ENCODE measurements around the gene TXN2. TPM values are rescaled to one million over a fixed set of nuclear protein-coding genes. Genes with fewer than 3 reads are reported as not detected.
"Not testable (repeated sequence)": the region's sequence is repeated elsewhere in the genome, so short reads cannot be mapped to it uniquely, and the experiment has no call there.

TXN2 gene
- total RNA-seq (2014; rRNA removed; shearing (Covaris generic); ENCODE audit: low replicate concordance), result 64.6 and 123 TPM in 2 replicates

GRCh38 chr22:36481393-36482168 lies at the start of gene TXN2:
Gene TXN2 (minus strand): TSS chr22:36481640. CDS start chr22:36480837, 803 bp downstream.
- Histone ChIP-seq H3K4me3 (peak within 1 kb of the TSS; percentile 85), H3K27me3 (no peaks in the 10 kb centered on the region), H3K36me3 (peaks cover 36% of the 10 kb centered on the region), H3K9me3 (no peaks in the 10 kb centered on the region)
- DNase-seq, result peak; percentile 96

GRCh38 chr22:36528795-36529751 lies 47.6 kb upstream of the TXN2 start, which contains the start of gene EIF3D:
Gene EIF3D (minus strand): TSS chr22:36529166. CDS start chr22:36526121, 3,045 bp downstream.
- Histone ChIP-seq H3K9me3 (no peaks in the 10 kb centered on the region), H3K36me3 (peaks cover 41% of the 10 kb centered on the region), H3K27me3 (no peaks in the 10 kb centered on the region), H3K4me3 (peak within 1 kb of the TSS; percentile 67)
- peak; percentile 99 for DNase-seq

- no peak for DNase-seq
- Histone ChIP-seq H3K36me3 (peaks cover 48% of the 10 kb centered on the region), H3K4me3 (peak overlapping the region; percentile 67), H3K27me3 (no peaks in the 10 kb centered on the region), H3K9me3 (no peaks in the 10 kb centered on the region)
These were observed 46.9 kb upstream of the TXN2 start for GRCh38 chr22:36528341-36528740.

- H3K9me3 ChIP-seq, result no peaks in the 10 kb centered on the region
- H3K36me3 ChIP-seq, result peaks cover 98% of the 10 kb centered on the region
- no peak for DNase-seq
- H3K27me3 ChIP-seq, result no peaks in the 10 kb centered on the region
- no peak overlapping the region for H3K4me3 ChIP-seq
These were observed 41.2 kb upstream of the TXN2 start for GRCh38 chr22:36522662-36523061.

GRCh38 chr22:36520423-36520822 lies 39.0 kb upstream of the TXN2 start:
- Histone ChIP-seq H3K4me3 (no peak overlapping the region), H3K27me3 (no peaks in the 10 kb centered on the region), H3K36me3 (peaks cover 95% of the 10 kb centered on the region), H3K9me3 (no peaks in the 10 kb centered on the region)
- no peak for DNase-seq

GRCh38 chr22:36519906-36520305 lies 38.5 kb upstream of the TXN2 start:
- DNase-seq, H3K27me3 ChIP-seq, H3K9me3 ChIP-seq, H3K4me3 ChIP-seq: not testable (repeated sequence)
- H3K36me3 ChIP-seq, result peaks cover 95% of the 10 kb centered on the region

GRCh38 chr22:36514766-36515165 lies 33.3 kb upstream of the TXN2 start:
- Histone ChIP-seq H3K36me3 (peaks cover 94% of the 10 kb centered on the region), H3K9me3 (no peaks in the 10 kb centered on the region), H3K4me3 (no peak overlapping the region), H3K27me3 (no peaks in the 10 kb centered on the region)
- DNase-seq, result no peak

GRCh38 chr22:36512991-36513390 lies 31.6 kb upstream of the TXN2 start:
- Histone ChIP-seq H3K36me3 (peaks cover 77% of the 10 kb centered on the region), H3K9me3 (no peaks in the 10 kb centered on the region), H3K4me3 (no peak overlapping the region), H3K27me3 (no peaks in the 10 kb centered on the region)
- DNase-seq, result no peak

- H3K36me3 ChIP-seq, result peaks cover 70% of the 10 kb centered on the region
- no peak for DNase-seq
- H3K9me3 ChIP-seq, result no peaks in the 10 kb centered on the region
- H3K27me3 ChIP-seq, result no peaks in the 10 kb centered on the region
- no peak overlapping the region for H3K4me3 ChIP-seq
These were observed 30.9 kb upstream of the TXN2 start for GRCh38 chr22:36512333-36512732.

GRCh38 chr22:36510966-36511881 lies 29.8 kb upstream of the TXN2 start:
- Histone ChIP-seq H3K9me3 (no peaks in the 10 kb centered on the region), H3K27me3 (no peaks in the 10 kb centered on the region), H3K36me3 (peaks cover 59% of the 10 kb centered on the region), H3K4me3 (no peak overlapping the region)
- peak; percentile 14 for DNase-seq

- H3K9me3 ChIP-seq, result no peaks in the 10 kb centered on the region
- H3K27me3 ChIP-seq, result no peaks in the 10 kb centered on the region
- DNase-seq, result no peak
- no peak overlapping the region for H3K4me3 ChIP-seq
- peaks cover 53% of the 10 kb centered on the region for H3K36me3 ChIP-seq
These were observed 28.9 kb upstream of the TXN2 start for GRCh38 chr22:36510384-36510783.

GRCh38 chr22:36507518-36508010 lies 26.1 kb upstream of the TXN2 start:
- peaks cover 35% of the 10 kb centered on the region for H3K36me3 ChIP-seq
- peak overlapping the region; percentile 69 for H3K4me3 ChIP-seq

GRCh38 chr22:36506637-36507517 lies 25.4 kb upstream of the TXN2 start, which contains the start of gene FOXRED2:
Gene FOXRED2 (minus strand): TSS chr22:36507040. CDS start chr22:36506422, 618 bp downstream.
- no peaks in the 10 kb centered on the region for H3K9me3 ChIP-seq
- peaks cover 28% of the 10 kb centered on the region for H3K36me3 ChIP-seq
- peak within 1 kb of the TSS; percentile 69 for H3K4me3 ChIP-seq
- DNase-seq, result peak; percentile 85
- no peaks in the 10 kb centered on the region for H3K27me3 ChIP-seq

More at GRCh38 chr22:36507518-36508010, 26.1 kb upstream of the TXN2 start:
- DNase-seq, result no peak
- Histone ChIP-seq H3K27me3 (no peaks in the 10 kb centered on the region), H3K9me3 (no peaks in the 10 kb centered on the region)

- DNase-seq, result no peak
- H3K4me3 ChIP-seq, result peak overlapping the region; percentile 69
- H3K9me3 ChIP-seq, result no peaks in the 10 kb centered on the region
- peaks cover 23% of the 10 kb centered on the region for H3K36me3 ChIP-seq
- no peaks in the 10 kb centered on the region for H3K27me3 ChIP-seq
These were observed 24.7 kb upstream of the TXN2 start for GRCh38 chr22:36505998-36506635.
